ENCODE results near the gene RSPO1.

The RSPO1 gene

DNA sequence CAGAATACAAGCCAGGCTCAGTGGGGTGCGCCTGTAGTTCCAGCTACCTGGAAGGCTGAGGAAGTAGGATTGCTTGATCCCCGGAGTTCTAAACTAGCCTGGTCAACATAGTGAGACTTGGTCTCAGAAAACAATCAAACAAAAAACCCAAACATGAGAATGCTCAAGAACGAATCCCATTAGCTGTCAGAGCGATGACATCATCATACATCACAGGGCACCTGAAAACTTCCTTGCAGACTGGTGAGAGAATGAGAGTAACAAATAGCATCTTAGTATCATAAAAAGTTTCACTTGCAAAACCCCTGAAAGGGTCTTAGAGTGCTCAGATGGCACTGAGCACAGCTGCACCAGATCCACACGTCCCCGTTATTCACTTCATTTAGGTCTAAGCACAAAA lies 36.6 kb upstream of the RSPO1 start:
- no peak for ATAC-seq

DNA sequence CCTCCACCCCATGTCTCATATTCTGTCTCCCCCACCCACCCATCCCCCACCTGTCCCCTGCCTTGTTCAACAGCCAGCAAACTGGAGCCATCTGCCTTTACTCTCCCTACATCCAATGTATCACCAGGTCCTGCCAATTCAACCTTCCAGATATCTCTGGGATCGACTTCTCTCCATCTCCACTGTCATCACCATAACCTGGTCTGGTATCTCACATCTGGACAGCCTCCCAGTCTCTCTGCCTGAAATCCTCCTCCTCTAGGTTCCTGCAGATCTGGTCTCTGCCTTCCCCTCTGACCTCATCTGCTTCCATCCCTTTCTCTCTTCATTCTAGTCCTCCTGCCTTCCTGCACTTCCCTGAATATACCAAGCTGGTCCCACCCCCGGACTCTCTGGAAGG lies 35.4 kb upstream of the RSPO1 start:
- ATAC-seq, result no peak
- no peak for TF ChIP-seq TCF4 (CRISPR knock-in tag; IDR thresholded peaks at IDR 0.05; ENCODE audit: borderline replicate concordance)
- TF ChIP-seq, protein P1, sequence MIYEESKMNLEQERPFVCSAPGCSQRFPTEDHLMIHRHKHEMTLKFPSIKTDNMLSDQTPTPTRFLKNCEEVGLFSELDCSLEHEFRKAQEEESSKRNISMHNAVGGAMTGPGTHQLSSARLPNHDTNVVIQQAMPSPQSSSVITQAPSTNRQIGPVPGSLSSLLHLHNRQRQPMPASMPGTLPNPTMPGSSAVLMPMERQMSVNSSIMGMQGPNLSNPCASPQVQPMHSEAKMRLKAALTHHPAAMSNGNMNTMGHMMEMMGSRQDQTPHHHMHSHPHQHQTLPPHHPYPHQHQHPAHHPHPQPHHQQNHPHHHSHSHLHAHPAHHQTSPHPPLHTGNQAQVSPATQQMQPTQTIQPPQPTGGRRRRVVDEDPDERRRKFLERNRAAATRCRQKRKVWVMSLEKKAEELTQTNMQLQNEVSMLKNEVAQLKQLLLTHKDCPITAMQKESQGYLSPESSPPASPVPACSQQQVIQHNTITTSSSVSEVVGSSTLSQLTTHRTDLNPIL (CRISPR knock-in tag; IDR thresholded peaks at IDR 0.05; ENCODE audit: low read depth), result no peak
- no peak for TF ChIP-seq ZNF8 (CRISPR knock-in tag; IDR thresholded peaks at IDR 0.05)
- TF ChIP-seq OSR1 (CRISPR knock-in tag; IDR thresholded peaks at IDR 0.05), result no peak
- TF ChIP-seq GLIS3 (CRISPR knock-in tag; IDR thresholded peaks at IDR 0.05), result no peak
- no peak for TF ChIP-seq ZNF70 (CRISPR knock-in tag; IDR thresholded peaks at IDR 0.05)
- TF ChIP-seq ZNF565 (CRISPR knock-in tag; conservative IDR thresholded peaks at IDR 0.05; ENCODE audit: low read depth), result no peak
- no peak for TF ChIP-seq ARNTL (CRISPR knock-in tag; IDR thresholded peaks at IDR 0.05; ENCODE audit: borderline replicate concordance, low read depth)
- no peak for TF ChIP-seq BACH2 (CRISPR knock-in tag; IDR thresholded peaks at IDR 0.05; ENCODE audit: borderline replicate concordance)

More for the DNA sequence above, 36.6 kb upstream of the RSPO1 start:
- TF ChIP-seq, protein P2, sequence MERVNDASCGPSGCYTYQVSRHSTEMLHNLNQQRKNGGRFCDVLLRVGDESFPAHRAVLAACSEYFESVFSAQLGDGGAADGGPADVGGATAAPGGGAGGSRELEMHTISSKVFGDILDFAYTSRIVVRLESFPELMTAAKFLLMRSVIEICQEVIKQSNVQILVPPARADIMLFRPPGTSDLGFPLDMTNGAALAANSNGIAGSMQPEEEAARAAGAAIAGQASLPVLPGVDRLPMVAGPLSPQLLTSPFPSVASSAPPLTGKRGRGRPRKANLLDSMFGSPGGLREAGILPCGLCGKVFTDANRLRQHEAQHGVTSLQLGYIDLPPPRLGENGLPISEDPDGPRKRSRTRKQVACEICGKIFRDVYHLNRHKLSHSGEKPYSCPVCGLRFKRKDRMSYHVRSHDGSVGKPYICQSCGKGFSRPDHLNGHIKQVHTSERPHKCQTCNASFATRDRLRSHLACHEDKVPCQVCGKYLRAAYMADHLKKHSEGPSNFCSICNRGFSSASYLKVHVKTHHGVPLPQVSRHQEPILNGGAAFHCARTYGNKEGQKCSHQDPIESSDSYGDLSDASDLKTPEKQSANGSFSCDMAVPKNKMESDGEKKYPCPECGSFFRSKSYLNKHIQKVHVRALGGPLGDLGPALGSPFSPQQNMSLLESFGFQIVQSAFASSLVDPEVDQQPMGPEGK (CRISPR knock-in tag; IDR thresholded peaks at IDR 0.05; ENCODE audit: borderline replicate concordance), result no peak
- TF ChIP-seq ZC3H10 (CRISPR knock-in tag; IDR thresholded peaks at IDR 0.05) (no peak), BACH2 (CRISPR knock-in tag; IDR thresholded peaks at IDR 0.05; ENCODE audit: borderline replicate concordance) (no peak)

DNA sequence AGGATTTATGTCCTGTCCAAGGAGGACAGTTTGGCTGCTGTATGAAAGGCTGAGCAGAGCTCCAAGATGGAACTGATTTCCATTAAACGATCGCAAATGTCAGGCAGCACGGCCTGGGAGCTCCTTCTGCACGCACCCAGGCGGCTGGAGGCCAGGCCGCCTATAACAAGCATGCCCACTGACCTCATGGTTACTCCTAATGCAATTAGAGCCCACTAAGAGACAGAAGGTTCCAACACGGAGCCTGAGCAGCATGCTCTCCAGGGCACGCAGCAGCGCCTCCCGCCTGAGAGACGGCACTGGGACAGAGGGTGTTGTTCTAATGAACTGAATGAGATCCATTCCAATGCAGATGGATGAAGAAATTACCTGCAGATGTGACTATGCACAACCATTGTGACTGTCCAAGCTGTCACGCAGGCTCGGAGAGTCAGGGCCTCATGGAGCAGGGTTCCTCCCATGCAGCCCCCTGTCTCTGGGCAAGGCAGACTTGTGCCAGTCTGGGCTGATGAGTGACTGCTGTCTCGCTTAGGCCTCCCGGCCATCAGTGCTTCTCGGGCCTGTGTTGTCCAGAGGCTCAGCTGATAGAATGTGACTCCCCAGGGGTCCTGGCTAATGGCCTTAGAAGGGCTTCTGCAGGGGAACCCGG lies 32.5 kb upstream of the RSPO1 start:
- ATAC-seq, result peak; percentile 34
- no peak for TF ChIP-seq ISL1 (CRISPR knock-in tag; IDR thresholded peaks at IDR 0.05)
- no peak for TF ChIP-seq PPARA (CRISPR knock-in tag; IDR thresholded peaks at IDR 0.05; ENCODE audit: borderline replicate concordance)
- no peak for TF ChIP-seq ESRRG (CRISPR knock-in tag; IDR thresholded peaks at IDR 0.05)
- TF ChIP-seq, protein P3, sequence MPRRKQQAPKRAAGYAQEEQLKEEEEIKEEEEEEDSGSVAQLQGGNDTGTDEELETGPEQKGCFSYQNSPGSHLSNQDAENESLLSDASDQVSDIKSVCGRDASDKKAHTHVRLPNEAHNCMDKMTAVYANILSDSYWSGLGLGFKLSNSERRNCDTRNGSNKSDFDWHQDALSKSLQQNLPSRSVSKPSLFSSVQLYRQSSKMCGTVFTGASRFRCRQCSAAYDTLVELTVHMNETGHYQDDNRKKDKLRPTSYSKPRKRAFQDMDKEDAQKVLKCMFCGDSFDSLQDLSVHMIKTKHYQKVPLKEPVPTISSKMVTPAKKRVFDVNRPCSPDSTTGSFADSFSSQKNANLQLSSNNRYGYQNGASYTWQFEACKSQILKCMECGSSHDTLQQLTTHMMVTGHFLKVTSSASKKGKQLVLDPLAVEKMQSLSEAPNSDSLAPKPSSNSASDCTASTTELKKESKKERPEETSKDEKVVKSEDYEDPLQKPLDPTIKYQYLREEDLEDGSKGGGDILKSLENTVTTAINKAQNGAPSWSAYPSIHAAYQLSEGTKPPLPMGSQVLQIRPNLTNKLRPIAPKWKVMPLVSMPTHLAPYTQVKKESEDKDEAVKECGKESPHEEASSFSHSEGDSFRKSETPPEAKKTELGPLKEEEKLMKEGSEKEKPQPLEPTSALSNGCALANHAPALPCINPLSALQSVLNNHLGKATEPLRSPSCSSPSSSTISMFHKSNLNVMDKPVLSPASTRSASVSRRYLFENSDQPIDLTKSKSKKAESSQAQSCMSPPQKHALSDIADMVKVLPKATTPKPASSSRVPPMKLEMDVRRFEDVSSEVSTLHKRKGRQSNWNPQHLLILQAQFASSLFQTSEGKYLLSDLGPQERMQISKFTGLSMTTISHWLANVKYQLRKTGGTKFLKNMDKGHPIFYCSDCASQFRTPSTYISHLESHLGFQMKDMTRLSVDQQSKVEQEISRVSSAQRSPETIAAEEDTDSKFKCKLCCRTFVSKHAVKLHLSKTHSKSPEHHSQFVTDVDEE (CRISPR knock-in tag; IDR thresholded peaks at IDR 0.05), result no peak
- no peak for TF ChIP-seq TOX (CRISPR knock-in tag; IDR thresholded peaks at IDR 0.05; ENCODE audit: borderline replicate concordance)
- TF ChIP-seq ZFP30 (CRISPR knock-in tag; IDR thresholded peaks at IDR 0.05), result no peak
- TF ChIP-seq ZFP3 (CRISPR knock-in tag; IDR thresholded peaks at IDR 0.05), result no peak
- no peak for TF ChIP-seq ZNF70 (CRISPR knock-in tag; IDR thresholded peaks at IDR 0.05)
- TF ChIP-seq OSR1 (CRISPR knock-in tag; IDR thresholded peaks at IDR 0.05), result no peak
- TF ChIP-seq, protein P2 (CRISPR knock-in tag; IDR thresholded peaks at IDR 0.05; ENCODE audit: borderline replicate concordance), result no peak
- TF ChIP-seq TCF4 (CRISPR knock-in tag; IDR thresholded peaks at IDR 0.05; ENCODE audit: borderline replicate concordance), result no peak; the same call in 1 of the 2 replicates
- no peak for TF ChIP-seq RARB (CRISPR knock-in tag; IDR thresholded peaks at IDR 0.05)
- no peak for TF ChIP-seq GLIS3 (CRISPR knock-in tag; IDR thresholded peaks at IDR 0.05)
- TF ChIP-seq ZNF565 (CRISPR knock-in tag; conservative IDR thresholded peaks at IDR 0.05; ENCODE audit: low read depth), result no peak
- TF ChIP-seq CSDC2 (CRISPR knock-in tag; IDR thresholded peaks at IDR 0.05), result no peak

Data from SK-N-SH treated with all-trans-retinoic acid at 6 μM for 48 hours (cell line).